Measurements from ENCODE around the gene SEC16B.
A peak's percentile ranks its signal among the peaks of the same experiment; 100 is the strongest.

Gene SEC16B

GRCh38 chr1:177945943-177946650 is 23.8 kb downstream of the SEC16B start:
- Histone ChIP-seq H3K4me3 (no peak overlapping the region), H3K9me3 (no peaks in the 10 kb centered on the region), H3K36me3 (replicated peaks) (no peaks in the 10 kb centered on the region), H3K27me3 (ENCODE audit: low read depth) (no peaks in the 10 kb centered on the region), H3K4me1 (peaks cover 5% of the 10 kb centered on the region)
- in situ Hi-C loops (cut with MboI; ENCODE audit: low sequenced_read_pairs), result loop anchor here (10.0 kb wide), 1 partner anchor 1051 kb away; no protein-coding TSS in a partner anchor
- peak; percentile 65 to 81 for DNase-seq (ENCODE audit: low spot score in 2 of 2)

GRCh38 chr1:177944016-177944949 is 25.6 kb downstream of the SEC16B start:
- Histone ChIP-seq H3K4me1 (peaks cover 5% of the 10 kb centered on the region), H3K27me3 (ENCODE audit: low read depth) (no peaks in the 10 kb centered on the region), H3K36me3 (replicated peaks) (no peaks in the 10 kb centered on the region), H3K9me3 (no peaks in the 10 kb centered on the region), H3K4me3 (no peak overlapping the region)
- in situ Hi-C loops (cut with MboI; ENCODE audit: low sequenced_read_pairs), result loop anchor here (10.0 kb wide), 1 partner anchor 1049 kb away; no protein-coding TSS in a partner anchor
- no peak for DNase-seq (ENCODE audit: low spot score in 2 of 2)

- Histone ChIP-seq H3K36me3 (replicated peaks) (no peaks in the 10 kb centered on the region), H3K27me3 (ENCODE audit: low read depth) (no peaks in the 10 kb centered on the region), H3K4me1 (no peaks in the 10 kb centered on the region), H3K9me3 (no peaks in the 10 kb centered on the region), H3K4me3 (no peak overlapping the region)
- in situ Hi-C loops (cut with MboI; ENCODE audit: low sequenced_read_pairs), result loop anchor here (10.0 kb wide), 1 partner anchor 1047 kb away; no protein-coding TSS in a partner anchor
- DNase-seq (ENCODE audit: low spot score in 2 of 2), result no peak
Measured at GRCh38 chr1:177941976-177942375, 27.9 kb downstream of the SEC16B start.

GRCh38 chr1:177940682-177941081 is 29.2 kb downstream of the SEC16B start:
- DNase-seq (ENCODE audit: low spot score in 2 of 2), result no peak
- no peaks in the 10 kb centered on the region for H3K4me1 ChIP-seq
- in situ Hi-C loops (cut with MboI; ENCODE audit: low sequenced_read_pairs), result loop anchor here (10.0 kb wide), 1 partner anchor 1046 kb away; no protein-coding TSS in a partner anchor
- no peaks in the 10 kb centered on the region for H3K36me3 ChIP-seq (replicated peaks)
- no peaks in the 10 kb centered on the region for H3K9me3 ChIP-seq
- no peaks in the 10 kb centered on the region for H3K27me3 ChIP-seq (ENCODE audit: low read depth)
- no peak overlapping the region for H3K4me3 ChIP-seq

GRCh38 chr1:177937931-177938330 is 31.9 kb downstream of the SEC16B start:
- in situ Hi-C loops (cut with MboI; ENCODE audit: low sequenced_read_pairs), result no loop called here
- Histone ChIP-seq H3K36me3 (replicated peaks) (no peaks in the 10 kb centered on the region), H3K4me3 (no peak overlapping the region), H3K27me3 (ENCODE audit: low read depth) (no peaks in the 10 kb centered on the region), H3K4me1 (no peaks in the 10 kb centered on the region), H3K9me3 (no peaks in the 10 kb centered on the region)
- DNase-seq (ENCODE audit: low spot score in 2 of 2), result no peak

GRCh38 chr1:177937174-177937770 is 32.6 kb downstream of the SEC16B start:
- in situ Hi-C loops (cut with MboI; ENCODE audit: low sequenced_read_pairs), result no loop called here

GRCh38 chr1:177935638-177936415 is 34.0 kb downstream of the SEC16B start:
- Histone ChIP-seq H3K9me3 (no peaks in the 10 kb centered on the region), H3K4me3 (no peak overlapping the region), H3K4me1 (no peaks in the 10 kb centered on the region), H3K27me3 (ENCODE audit: low read depth) (no peaks in the 10 kb centered on the region), H3K36me3 (replicated peaks) (no peaks in the 10 kb centered on the region)
- in situ Hi-C loops (cut with MboI; ENCODE audit: low sequenced_read_pairs), result no loop called here
- no peak for DNase-seq (ENCODE audit: low spot score in 2 of 2)

More at GRCh38 chr1:177937174-177937770, 32.6 kb downstream of the SEC16B start:
- Histone ChIP-seq H3K36me3 (replicated peaks) (no peaks in the 10 kb centered on the region), H3K9me3 (no peaks in the 10 kb centered on the region), H3K4me3 (no peak overlapping the region), H3K27me3 (ENCODE audit: low read depth) (no peaks in the 10 kb centered on the region), H3K4me1 (no peaks in the 10 kb centered on the region)
- DNase-seq (ENCODE audit: low spot score in 2 of 2), result no peak

GRCh38 chr1:177934927-177935326 is 34.9 kb downstream of the SEC16B start:
- Histone ChIP-seq H3K9me3 (no peaks in the 10 kb centered on the region), H3K4me3 (no peak overlapping the region), H3K27me3 (ENCODE audit: low read depth) (no peaks in the 10 kb centered on the region), H3K4me1 (no peaks in the 10 kb centered on the region), H3K36me3 (replicated peaks) (no peaks in the 10 kb centered on the region)
- in situ Hi-C loops (cut with MboI; ENCODE audit: low sequenced_read_pairs), result no loop called here
- no peak for DNase-seq (ENCODE audit: low spot score in 2 of 2)

- Histone ChIP-seq H3K27me3 (ENCODE audit: low read depth) (no peaks in the 10 kb centered on the region), H3K4me3 (no peak overlapping the region), H3K9me3 (no peaks in the 10 kb centered on the region), H3K4me1 (no peaks in the 10 kb centered on the region), H3K36me3 (replicated peaks) (no peaks in the 10 kb centered on the region)
- in situ Hi-C loops (cut with MboI; ENCODE audit: low sequenced_read_pairs), result no loop called here
- DNase-seq (ENCODE audit: low spot score in 2 of 2), result no peak
Measured at GRCh38 chr1:177934461-177934860, 35.4 kb downstream of the SEC16B start.

GRCh38 chr1:177933881-177934280 is 36.0 kb downstream of the SEC16B start:
- H3K9me3 ChIP-seq, result no peaks in the 10 kb centered on the region
- no peak for DNase-seq (ENCODE audit: low spot score in 2 of 2)
- in situ Hi-C loops (cut with MboI; ENCODE audit: low sequenced_read_pairs), result no loop called here
- no peaks in the 10 kb centered on the region for H3K27me3 ChIP-seq (ENCODE audit: low read depth)
- no peaks in the 10 kb centered on the region for H3K36me3 ChIP-seq (replicated peaks)
- no peak overlapping the region for H3K4me3 ChIP-seq
- H3K4me1 ChIP-seq, result no peaks in the 10 kb centered on the region

- no peak for DNase-seq (ENCODE audit: low spot score in 2 of 2)
- in situ Hi-C loops (cut with MboI; ENCODE audit: low sequenced_read_pairs), result no loop called here
- Histone ChIP-seq H3K4me3 (no peak overlapping the region), H3K27me3 (ENCODE audit: low read depth) (no peaks in the 10 kb centered on the region), H3K9me3 (no peaks in the 10 kb centered on the region), H3K36me3 (replicated peaks) (no peaks in the 10 kb centered on the region), H3K4me1 (no peaks in the 10 kb centered on the region)
Measured at GRCh38 chr1:177932123-177932522, 37.7 kb downstream of the SEC16B start.

GRCh38 chr1:177928952-177929351 is 40.9 kb downstream of the SEC16B start:
- Histone ChIP-seq H3K27me3 (ENCODE audit: low read depth) (no peaks in the 10 kb centered on the region), H3K9me3 (no peaks in the 10 kb centered on the region), H3K4me3 (no peak overlapping the region), H3K36me3 (replicated peaks) (no peaks in the 10 kb centered on the region), H3K4me1 (no peaks in the 10 kb centered on the region)
- no peak for DNase-seq (ENCODE audit: low spot score in 2 of 2)
- in situ Hi-C loops (cut with MboI; ENCODE audit: low sequenced_read_pairs), result no loop called here

GRCh38 chr1:177928194-177928593 is 41.7 kb downstream of the SEC16B start:
- Histone ChIP-seq H3K27me3 (ENCODE audit: low read depth) (peaks cover under 1% of the 10 kb centered on the region; the same call in 1 of the 2 replicates), H3K9me3 (no peaks in the 10 kb centered on the region), H3K4me1 (no peaks in the 10 kb centered on the region), H3K36me3 (replicated peaks) (no peaks in the 10 kb centered on the region), H3K4me3 (no peak overlapping the region)
- in situ Hi-C loops (cut with MboI; ENCODE audit: low sequenced_read_pairs), result no loop called here
- DNase-seq (ENCODE audit: low spot score in 2 of 2), result no peak

Data from HAP-1 (cell line).